NCI-H446 treated with DMSO at 0.1 percent for 48 hours (cell line): ENCODE measurements around the gene ITGA11.
"Not testable (repeated sequence)": the region's sequence is repeated elsewhere in the genome, so short reads cannot be mapped to it uniquely, and the experiment has no call there.

Source experiments
- DNase-seq: peaks from one replicate; lab custom pipeline; 2025; lab: John Stamatoyannopoulos, UW

ITGA11 gene

GRCh38 chr15:68423359-68424296, 8.3 kb downstream of the ITGA11 start:
- no peak for DNase-seq

GRCh38 chr15:68422403-68423145, 9.4 kb downstream of the ITGA11 start:
- not testable (repeated sequence) for DNase-seq

GRCh38 chr15:68421798-68422402, 10.1 kb downstream of the ITGA11 start:
- DNase-seq, result no peak

- DNase-seq, result no peak
These were observed 10.8 kb downstream of the ITGA11 start for GRCh38 chr15:68421115-68421551.

GRCh38 chr15:68420186-68420684, 11.7 kb downstream of the ITGA11 start:
- DNase-seq, result no peak

GRCh38 chr15:68419301-68420175, 12.4 kb downstream of the ITGA11 start:
- no peak for DNase-seq

- DNase-seq, result no peak
These were observed 13.3 kb downstream of the ITGA11 start for GRCh38 chr15:68418611-68419161.

- DNase-seq, result no peak
These were observed 14.1 kb downstream of the ITGA11 start for GRCh38 chr15:68417897-68418296.

- no peak for DNase-seq
These were observed 14.9 kb downstream of the ITGA11 start for GRCh38 chr15:68417051-68417450.

- no peak for DNase-seq
These were observed 15.8 kb downstream of the ITGA11 start for GRCh38 chr15:68416158-68416535.

GRCh38 chr15:68415501-68416157, 16.3 kb downstream of the ITGA11 start:
- no peak for DNase-seq

- no peak for DNase-seq
These were observed 16.9 kb downstream of the ITGA11 start for GRCh38 chr15:68415061-68415460.

GRCh38 chr15:68414591-68414990, 17.4 kb downstream of the ITGA11 start:
- no peak for DNase-seq

GRCh38 chr15:68414206-68414555, 17.8 kb downstream of the ITGA11 start:
- DNase-seq, result no peak

- DNase-seq, result no peak
These were observed 18.4 kb downstream of the ITGA11 start for GRCh38 chr15:68413363-68414205.

- no peak for DNase-seq
These were observed 19.7 kb downstream of the ITGA11 start for GRCh38 chr15:68412218-68412617.

- no peak for DNase-seq
These were observed 20.2 kb downstream of the ITGA11 start for GRCh38 chr15:68411735-68412134.

- DNase-seq, result no peak
These were observed 20.7 kb downstream of the ITGA11 start for GRCh38 chr15:68411343-68411675.

- no peak for DNase-seq
These were observed 21.3 kb downstream of the ITGA11 start for GRCh38 chr15:68410466-68411342.
